Endothelial cell of umbilical vein (primary cell): ENCODE measurements around the gene NOL6. TPM values are rescaled to one million over a fixed set of nuclear protein-coding genes. Genes with fewer than 3 reads are reported as not detected.

Experiments
- BruUV-seq: library from RNA; stranded (reverse); fragments of 400-500 nt; replicated peaks from 2 replicates; lab custom pipeline; 2021; lab: Mats Ljungman, UMichigan
- CTCF ChIA-PET: fragments of 300-600, 350-600 bp; sonication (Branson Sonifier 250); formaldehyde crosslinking; loops from one replicate; lab custom pipeline; 2021; ENCODE audit warnings: antibody characterized with exemption, inconsistent platforms; lab: Charles Lee
- POLR2A ChIA-PET: fragments of 300-600, 350-600 bp; sonication (Branson Sonifier 250); formaldehyde crosslinking; loops from one replicate; lab custom pipeline; 2021; ENCODE audit warnings: antibody characterized with exemption, inconsistent platforms; lab: Charles Lee
- DNase-seq: peaks from one replicate; pipeline ENCODE4 v3.0.0-alpha.2; 2011; ENCODE audit warnings: low read depth, low spot score
- FAIRE-seq: peaks from 2 replicates; lab custom pipeline; 2011; peaks lifted over from hg19 to GRCh38; lab: Jason Lieb, UNC
- H2AFZ ChIP-seq: 2 replicates; pipeline ENCODE4 v1.6.0; 2012; ENCODE audit warnings: low read depth, low read length, control low read depth, inconsistent platforms
- H3K27ac ChIP-seq: 2 replicates; pipeline ENCODE4 v1.5.1; 2011; ENCODE audit warnings: low read depth, mild to moderate bottlenecking, control low read depth, low read length, moderate library complexity; ENCODE audit not compliant: insufficient read depth
- H3K27me3 ChIP-seq, 2 experiments: 2 replicates each; pipeline versions ENCODE4 v1.6.0 to v1.6.1; 2011; ENCODE audit warnings: low read length in 2 of 2, mixed read lengths in 1 of 2; ENCODE audit not compliant: control insufficient read depth in 2 of 2, insufficient read depth in 2 of 2
- H3K36me3 ChIP-seq, 2 experiments: 2 replicates in 1 of 2; 3 replicates in 1 of 2; pipeline ENCODE4 v1.5.1; 2011; ENCODE audit warnings: low read length in 2 of 2, mild to moderate bottlenecking in 1 of 2, moderate library complexity in 1 of 2; ENCODE audit not compliant: control insufficient read depth in 2 of 2, insufficient read depth in 2 of 2; ENCODE audit errors: extremely low read depth in 1 of 2
- H3K4me1 ChIP-seq: 3 replicates; pipeline ENCODE4 v1.5.1; 2011; ENCODE audit warnings: mild to moderate bottlenecking, low read length; ENCODE audit not compliant: control insufficient read depth, insufficient read depth; ENCODE audit errors: extremely low read depth
- H3K4me2 ChIP-seq: 2 replicates; pipeline ENCODE4 v1.6.1; 2011; ENCODE audit warnings: low read length, control low read depth, mixed read lengths; ENCODE audit not compliant: insufficient read depth
- H3K4me3 ChIP-seq, 3 experiments: fragments of 200-600 bp in 1 of 3; sonication (generic), shearing (Covaris generic) in 1 of 3; replicated peaks in 1 of 3; 2 replicates each; pipeline ENCODE4 v1.5.1; 2011 to 2016; ENCODE audit warnings: control low read depth in 3 of 3, low read length in 3 of 3, mild to moderate bottlenecking in 2 of 3, inconsistent platforms in 1 of 3, low read depth in 1 of 3, moderate library complexity in 1 of 3; ENCODE audit not compliant: insufficient read depth in 1 of 3
- H3K79me2 ChIP-seq: 2 replicates; pipeline ENCODE4 v1.6.0; 2012; ENCODE audit warnings: low read length, inconsistent platforms; ENCODE audit not compliant: control insufficient read depth, insufficient read depth
- H3K9ac ChIP-seq: replicated peaks from 2 replicates; pipeline ENCODE3; 2011; ENCODE audit warnings: low read length, control low read depth; ENCODE audit not compliant: insufficient read depth; ENCODE audit errors: extremely low read depth
- H3K9me1 ChIP-seq: replicated peaks from 3 replicates; pipeline ENCODE4 v1.6.0; 2011; ENCODE audit warnings: mild to moderate bottlenecking, low read length; ENCODE audit not compliant: control insufficient read depth, insufficient read depth; ENCODE audit errors: extremely low read depth
- H3K9me3 ChIP-seq: replicated peaks from 2 replicates; pipeline ENCODE4 v1.5.1; 2012; ENCODE audit warnings: low read length, inconsistent platforms; ENCODE audit not compliant: control insufficient read depth, insufficient read depth
- H4K20me1 ChIP-seq: replicated peaks from 2 replicates; pipeline ENCODE3; 2011; ENCODE audit warnings: mild to moderate bottlenecking, low read length; ENCODE audit not compliant: control insufficient read depth, insufficient read depth; ENCODE audit errors: extremely low read depth
- EZH2 ChIP-seq: IDR thresholded peaks from 2 replicates; pipeline ENCODE4 v1.6.1; 2012; ENCODE audit warnings: borderline replicate concordance, low read depth, mild to moderate bottlenecking, moderate library complexity, low read length, inconsistent platforms; ENCODE audit not compliant: severe bottlenecking
- FOS ChIP-seq: IDR thresholded peaks from 2 replicates; pipeline ENCODE4 v1.6.1; 2011; ENCODE audit warnings: mild to moderate bottlenecking, low read length, moderate library complexity, borderline replicate concordance; ENCODE audit not compliant: insufficient read depth
- GATA2 ChIP-seq: IDR thresholded peaks from 2 replicates; pipeline ENCODE4 v1.7.0; 2011; ENCODE audit warnings: low read depth, mild to moderate bottlenecking, moderate library complexity, mixed read lengths, low read length; ENCODE audit not compliant: insufficient read length, insufficient read depth
- JUN ChIP-seq: IDR thresholded peaks from 2 replicates; pipeline ENCODE4 v1.6.1; 2011; ENCODE audit warnings: borderline replicate concordance, low read depth; ENCODE audit not compliant: insufficient read length, insufficient read depth
- MYC ChIP-seq: IDR thresholded peaks from one replicate; pipeline ENCODE4 v1.6.1; 2011; ENCODE audit warnings: mild to moderate bottlenecking, low read depth, low read length
- POLR2A ChIP-seq: IDR thresholded peaks from 2 replicates; pipeline ENCODE4 v1.6.1; 2012; ENCODE audit warnings: low read depth, mild to moderate bottlenecking, control low read depth, low read length
- POLR2AphosphoS5 ChIP-seq: IDR thresholded peaks from 2 replicates; pipeline ENCODE4 v1.6.1; 2012; ENCODE audit warnings: low read depth, mild to moderate bottlenecking, control low read depth, low read length, moderate library complexity; ENCODE audit not compliant: insufficient read depth
- dilution Hi-C: fragments of 300-500 bp; cut with MboI; formaldehyde crosslinking; loops from one replicate; pipeline ENCODE4 v1.15.0; 2019; ENCODE audit warnings: low sequenced_read_pairs; ENCODE audit not compliant: extremely low pct_ligation_motif_present
- intact Hi-C: fragments of 100-400 bp; cut with micrococcal nuclease; formaldehyde crosslinking; loops from one replicate; pipeline ENCODE4 v1.10.0; 2022
- polyA plus RNA-seq, 4 experiments: library from polyadenylated mRNA; depleted of rRNA in 3 of 4; stranded (reverse) in 3 of 4; unstranded in 1 of 4; fragments of >200 nt; gene quantifications; 2 replicates each; pipeline versions ENCODE4 v1.2.1 to v1.2.3, GENCODE V29; 2011 to 2012; ENCODE audit warnings: missing spikeins in 1 of 4
- total RNA-seq: library from RNA; stranded (reverse); gene quantifications from 2 replicates; pipeline ENCODE4 v1.2.3, GENCODE V29; 2021
- TF ChIP-seq, protein P1 (sequence below), 2 donors: IDR thresholded peaks; 1 replicate in 1 of 2; 2 replicates in 1 of 2; pipeline ENCODE4 v1.5.1; 2011; ENCODE audit warnings: low read length in 2 of 2, mild to moderate bottlenecking in 2 of 2, moderate library complexity in 2 of 2, control low read depth in 1 of 2, inconsistent platforms in 1 of 2, low read depth in 1 of 2; ENCODE audit not compliant: insufficient read depth in 1 of 2; ENCODE audit errors: extremely low read depth in 1 of 2
- TF ChIP-seq, protein P2 (sequence below): IDR thresholded peaks from 2 replicates; pipeline ENCODE4 v1.6.1; 2011; ENCODE audit not compliant: insufficient read depth, insufficient read length

Gene NOL6
- total and polyA plus RNA-seq, 2 donors (not counting 3 experiments of a cell fraction or from before 2014, with no cell fraction given) = 35.7 to 45.1 TPM

DNA sequence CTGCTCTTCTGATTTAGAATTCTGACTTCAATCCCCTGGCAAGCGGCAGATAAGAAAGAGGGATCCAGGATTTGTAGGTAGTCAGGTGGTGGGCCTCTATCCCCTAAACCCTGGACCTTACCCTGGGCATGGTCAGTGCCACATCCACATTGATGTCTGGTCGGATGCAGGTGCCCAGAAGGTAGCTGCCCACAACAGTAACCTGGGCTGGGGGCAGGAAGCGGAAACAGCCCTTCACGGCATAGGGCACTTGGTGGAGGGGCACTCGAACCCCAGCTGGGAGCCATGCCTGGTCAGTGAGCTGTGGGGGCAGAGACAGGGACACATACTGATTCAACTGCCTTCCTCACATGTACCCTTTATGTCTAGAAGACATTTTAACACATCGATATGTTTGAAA, 3.8 kb downstream of the NOL6 start:
- FAIRE-seq (no peak), DNase-seq (no peak)
- intact Hi-C loops (loop anchor here (5.0 kb wide), 3 partner anchors 53 to 252 kb away; partner anchors contain the start of gene BAG1), dilution Hi-C loops (no loop called here)
- Histone ChIP-seq H3K9ac (no peak overlapping the region), H3K36me3 (peaks cover 5 to 57% of the 10 kb centered on the region in 2 experiments), H3K9me1 (no peaks in the 10 kb centered on the region), H3K4me2 (no peak overlapping the region), H3K27ac (no peak overlapping the region), H3K9me3 (no peaks in the 10 kb centered on the region), H3K27me3 (no peaks in the 10 kb centered on the region), H4K20me1 (no peaks in the 10 kb centered on the region), H3K4me1 (peaks cover 15% of the 10 kb centered on the region), H3K79me2 (peaks cover 20% of the 10 kb centered on the region), H2AFZ (no peak overlapping the region), H3K4me3 (no peak overlapping the region)
- ChIA-PET POLR2A (no interaction called here), CTCF (interaction anchor here (1.3 kb wide), 2 partner anchors 17 to 183 kb away, joined by 4 to 6 read pairs; no protein-coding TSS in a partner anchor)
- BruUV-seq = no TSS peak
- TF ChIP-seq JUN (no peak), EZH2 (no peak), FOS (no peak), MYC (no peak), POLR2A (no peak), GATA2 (no peak), POLR2AphosphoS5 (no peak)
- TF ChIP-seq, protein P1, sequence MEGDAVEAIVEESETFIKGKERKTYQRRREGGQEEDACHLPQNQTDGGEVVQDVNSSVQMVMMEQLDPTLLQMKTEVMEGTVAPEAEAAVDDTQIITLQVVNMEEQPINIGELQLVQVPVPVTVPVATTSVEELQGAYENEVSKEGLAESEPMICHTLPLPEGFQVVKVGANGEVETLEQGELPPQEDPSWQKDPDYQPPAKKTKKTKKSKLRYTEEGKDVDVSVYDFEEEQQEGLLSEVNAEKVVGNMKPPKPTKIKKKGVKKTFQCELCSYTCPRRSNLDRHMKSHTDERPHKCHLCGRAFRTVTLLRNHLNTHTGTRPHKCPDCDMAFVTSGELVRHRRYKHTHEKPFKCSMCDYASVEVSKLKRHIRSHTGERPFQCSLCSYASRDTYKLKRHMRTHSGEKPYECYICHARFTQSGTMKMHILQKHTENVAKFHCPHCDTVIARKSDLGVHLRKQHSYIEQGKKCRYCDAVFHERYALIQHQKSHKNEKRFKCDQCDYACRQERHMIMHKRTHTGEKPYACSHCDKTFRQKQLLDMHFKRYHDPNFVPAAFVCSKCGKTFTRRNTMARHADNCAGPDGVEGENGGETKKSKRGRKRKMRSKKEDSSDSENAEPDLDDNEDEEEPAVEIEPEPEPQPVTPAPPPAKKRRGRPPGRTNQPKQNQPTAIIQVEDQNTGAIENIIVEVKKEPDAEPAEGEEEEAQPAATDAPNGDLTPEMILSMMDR (IDR thresholded peaks at IDR 0.05; ENCODE audit: extremely low read depth in 1 of 2, insufficient read depth in 1 of 2, low read depth in 1 of 2, low read length in 2 of 2) = no peak
- TF ChIP-seq, protein P2, sequence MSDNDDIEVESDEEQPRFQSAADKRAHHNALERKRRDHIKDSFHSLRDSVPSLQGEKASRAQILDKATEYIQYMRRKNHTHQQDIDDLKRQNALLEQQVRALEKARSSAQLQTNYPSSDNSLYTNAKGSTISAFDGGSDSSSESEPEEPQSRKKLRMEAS = no peak
